Small intestine (tissue), 7 donors: ENCODE measurements around the gene USP4. TPM values are rescaled to one million over a fixed set of nuclear protein-coding genes. Genes with fewer than 3 reads are reported as not detected.

Experiments
- DNase-seq, 2 donors: peaks; one replicate each; pipeline versions ENCODE4 v3.0.0 to v3.0.0-alpha.2; 2013
- FAIRE-seq: peaks from 2 replicates; lab custom pipeline; 2012; peaks lifted over from hg19 to GRCh38; lab: Jason Lieb, UNC
- H3K27ac ChIP-seq, 3 donors: one replicate each; pipeline ENCODE4 v1.5.1; 2013; ENCODE audit warnings: low read length in 2 of 3, mild to moderate bottlenecking in 2 of 3, control low read depth in 1 of 3, inconsistent platforms in 1 of 3, low read depth in 1 of 3, moderate library complexity in 1 of 3
- H3K27me3 ChIP-seq, 3 donors: one replicate each; pipeline ENCODE4 v1.6.1; 2013; ENCODE audit warnings: low read length in 3 of 3, inconsistent platforms in 1 of 3; ENCODE audit not compliant: control insufficient read depth in 3 of 3, insufficient read depth in 3 of 3
- H3K36me3 ChIP-seq, 3 donors: one replicate each; pipeline ENCODE4 v1.6.1; 2013; ENCODE audit warnings: low read length in 3 of 3, inconsistent platforms in 1 of 3, low read depth in 1 of 3, mild to moderate bottlenecking in 1 of 3, moderate library complexity in 1 of 3; ENCODE audit not compliant: control insufficient read depth in 3 of 3, insufficient read depth in 2 of 3
- H3K4me1 ChIP-seq, 3 donors: one replicate each; pipeline ENCODE4 v1.6.1; 2013; ENCODE audit warnings: low read length in 2 of 3, inconsistent platforms in 1 of 3, low read depth in 1 of 3, mild to moderate bottlenecking in 1 of 3, moderate library complexity in 1 of 3; ENCODE audit not compliant: control insufficient read depth in 3 of 3, insufficient read depth in 2 of 3
- H3K4me3 ChIP-seq, 3 donors: one replicate each; pipeline ENCODE4 v1.5.1; 2013; ENCODE audit warnings: low read length in 3 of 3, control low read depth in 1 of 3, inconsistent platforms in 1 of 3, low read depth in 1 of 3, mild to moderate bottlenecking in 1 of 3, moderate library complexity in 1 of 3
- H3K9me3 ChIP-seq, 2 donors: one replicate each; pipeline ENCODE4 v1.6.1; 2013; ENCODE audit warnings: low read depth in 1 of 2, low read length in 1 of 2; ENCODE audit not compliant: control insufficient read depth in 2 of 2, insufficient read depth in 1 of 2
- WGBS, 3 donors: extraction: QIAGEN DNeasy Blood & Tissue Kit; methylation state at CpG; one replicate each; pipeline ENCODE4 v1.1.7; 2013; 5-methylcytosine and 5-hydroxymethylcytosine counted together
- polyA plus RNA-seq, 4 donors: library from polyadenylated mRNA; stranded (reverse) in 3 of 4; unstranded in 1 of 4; fragments of 200-250 nt in 3 of 4; fragments of 120-200 nt in 1 of 4; gene quantifications; one replicate each; pipeline versions ENCODE4 v1.2.1 to v1.2.3, GENCODE V29; 2013
- donor health status: healthy with polysubstance abuse.
- donor health status: control.
- donor health status: control.
- donor health status: Bipolar disorder and iron deficiency.
- donor health status: healthy.

USP4 gene
- polyA plus RNA-seq, 4 donors: 21.3 to 44.8 (median 24.8) TPM

DNA sequence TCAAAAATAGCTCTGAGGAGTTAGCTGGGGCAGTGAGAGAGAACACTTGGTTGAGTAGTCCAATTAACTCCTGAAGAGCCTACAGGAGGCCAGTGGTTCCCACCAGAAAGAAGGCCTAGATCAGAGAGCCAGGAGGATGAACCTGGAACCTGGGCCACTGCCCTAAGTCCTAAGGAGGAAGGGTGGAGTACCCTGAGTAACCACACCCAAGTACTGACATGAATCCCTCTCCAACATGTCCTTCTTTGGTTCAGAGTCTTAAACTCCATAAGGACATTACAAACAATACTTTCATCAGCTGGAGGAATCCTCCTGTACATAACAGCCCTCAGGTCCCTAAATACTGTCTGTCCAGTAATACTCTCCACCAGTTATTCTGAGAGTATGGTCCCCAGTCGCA is 37.2 kb downstream of the USP4 start:
- no peaks in the 10 kb centered on the region for H3K27me3 ChIP-seq
- peaks cover 14 to 83% (median 32%) of the 10 kb centered on the region in 3 donors for H3K36me3 ChIP-seq
- peak in 1 of 2 donors; percentile 9 for DNase-seq
- no peaks in the 10 kb centered on the region for H3K4me1 ChIP-seq
- H3K27ac ChIP-seq: no peak overlapping the region
- FAIRE-seq: no peak
- 80 to 96% (median 92%) methylated on average over 1 of the region's 1 CpG for WGBS, 3 donors
- no peak overlapping the region for H3K4me3 ChIP-seq
- H3K9me3 ChIP-seq: no peaks in the 10 kb centered on the region

DNA sequence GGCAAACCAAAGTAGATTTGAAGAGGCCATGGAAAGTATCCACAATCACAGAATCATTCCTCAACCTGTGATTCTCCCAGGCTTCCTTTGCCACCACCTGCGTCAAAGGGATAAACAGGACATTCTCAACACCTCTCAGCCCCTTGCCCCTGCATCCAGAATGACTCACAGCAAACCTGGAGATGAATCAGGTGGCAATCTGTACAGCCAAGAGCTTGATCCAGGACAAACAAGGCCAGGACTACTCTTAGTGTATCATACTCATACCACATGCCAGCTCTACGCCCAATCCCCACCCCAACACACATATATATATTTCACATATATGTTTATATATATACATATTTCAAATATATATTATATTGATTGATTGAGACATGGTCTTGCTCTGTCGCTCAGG is 39.3 kb downstream of the USP4 start:
- Histone ChIP-seq H3K27me3 (no peaks in the 10 kb centered on the region), H3K4me1 (no peaks in the 10 kb centered on the region), H3K9me3 (no peaks in the 10 kb centered on the region), H3K36me3 (peaks cover 12 to 80% (median 26%) of the 10 kb centered on the region in 3 donors), H3K4me3 (no peak overlapping the region), H3K27ac (no peak overlapping the region)
- 97% methylated on average over 3 of the region's 3 CpGs for WGBS, 3 donors
- no peak for DNase-seq
- no peak for FAIRE-seq

DNA sequence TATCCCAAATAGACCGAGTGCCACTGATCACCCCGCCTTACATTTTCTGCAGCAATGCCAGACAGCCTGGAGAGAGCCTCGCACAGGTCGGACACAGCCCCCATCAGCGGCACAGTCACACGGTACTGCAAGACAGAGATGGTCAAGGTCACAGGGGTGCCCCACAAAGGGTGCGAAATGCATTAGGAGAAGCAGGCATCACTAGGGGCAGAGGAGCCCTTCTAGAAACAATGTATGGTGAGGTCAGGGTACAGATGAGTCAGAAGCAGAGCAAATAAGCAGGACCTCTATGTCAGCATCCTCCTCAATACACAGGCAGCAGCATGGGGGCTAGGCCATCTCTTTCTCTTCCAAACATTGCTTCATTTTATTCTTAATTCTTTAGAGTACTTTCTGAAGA is 41.3 kb downstream of the USP4 start:
- Histone ChIP-seq H3K36me3 (peaks cover 14 to 81% (median 25%) of the 10 kb centered on the region in 3 donors), H3K4me3 (no peak overlapping the region)
- FAIRE-seq: no peak

DNA sequence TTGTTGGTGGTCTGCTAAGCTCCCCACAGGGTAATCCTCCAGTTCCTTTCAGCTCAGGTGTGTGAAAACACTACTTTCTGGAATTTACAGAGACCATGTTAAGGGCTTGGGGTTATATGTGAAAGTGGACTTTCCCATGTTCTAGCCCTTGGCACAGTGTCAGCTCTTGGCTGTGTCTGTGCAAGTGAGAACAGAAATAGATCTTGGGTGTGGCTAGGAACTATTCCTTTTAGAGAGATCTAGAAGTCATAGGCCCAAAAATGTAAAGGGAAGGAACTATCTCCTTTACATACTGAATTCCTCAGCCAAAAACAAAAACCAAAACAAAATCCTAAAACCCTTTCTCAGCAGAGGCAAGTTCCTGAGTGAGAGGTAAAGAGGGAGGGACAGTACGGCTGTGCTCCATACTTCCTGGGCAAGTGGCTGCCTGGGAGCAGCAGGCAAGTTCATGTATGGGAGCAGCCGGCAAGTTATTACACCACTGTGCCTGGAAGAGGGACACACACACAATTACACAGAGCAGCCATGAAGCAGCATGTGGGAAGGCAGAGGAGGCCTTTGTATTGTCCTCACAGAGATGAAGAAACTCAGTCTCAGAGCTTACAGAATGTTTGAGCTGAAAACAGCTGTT is 43.0 kb downstream of the USP4 start:
- Histone ChIP-seq H3K4me3 (no peak overlapping the region), H3K27ac (peak overlapping the region in 1 of 3 donors; percentile 36), H3K36me3 (peaks cover 16 to 86% (median 17%) of the 10 kb centered on the region in 3 donors), H3K27me3 (no peaks in the 10 kb centered on the region), H3K9me3 (no peaks in the 10 kb centered on the region), H3K4me1 (no peaks in the 10 kb centered on the region)
- 64 to 97% (median 84%) methylated on average over 2 of the region's 2 CpGs for WGBS, 3 donors
- DNase-seq: no peak
- no peak for FAIRE-seq

More for the DNA sequence above, 41.3 kb downstream of the USP4 start:
- no peak for DNase-seq
- H3K27me3 ChIP-seq: no peaks in the 10 kb centered on the region
- H3K4me1 ChIP-seq: no peaks in the 10 kb centered on the region
- no peaks in the 10 kb centered on the region for H3K9me3 ChIP-seq
- WGBS, 3 donors: 92 to 97% (median 94%) methylated on average over 7 of the region's 7 CpGs
- H3K27ac ChIP-seq: no peak overlapping the region

DNA sequence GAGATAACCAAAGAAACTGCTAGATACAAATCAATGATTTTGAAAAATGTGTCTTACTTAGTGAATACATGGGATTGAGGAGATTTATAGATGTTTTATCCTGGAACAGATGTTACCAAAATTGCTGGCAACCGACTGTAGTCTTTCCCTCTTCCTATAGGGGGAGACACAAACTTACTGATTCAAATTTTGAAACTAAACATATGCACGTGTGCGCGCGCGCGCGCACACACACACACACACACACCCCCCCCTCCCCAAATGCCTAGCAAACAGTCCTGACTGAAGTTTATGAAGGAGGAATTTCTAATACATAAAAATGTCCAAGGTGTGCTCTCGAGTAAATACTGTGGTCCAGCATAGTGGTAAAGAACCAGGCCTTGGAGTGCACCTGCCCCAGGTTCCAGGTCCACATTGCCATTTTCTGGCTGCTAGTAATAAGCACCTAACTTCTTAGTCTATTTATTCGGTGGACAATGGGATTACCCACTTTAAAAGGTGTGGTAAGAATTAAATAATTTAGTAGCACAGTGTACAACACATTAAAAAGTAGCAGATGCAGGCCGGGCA is 44.3 kb downstream of the USP4 start:
- peaks cover 12 to 89% (median 16%) of the 10 kb centered on the region in 3 donors for H3K36me3 ChIP-seq
- H3K4me1 ChIP-seq: no peaks in the 10 kb centered on the region
- 81 to 91% (median 87%) methylated on average over 11 of the region's 11 CpGs for whole genome bisulfite sequencing, 3 donors
- peak in 1 of 2 donors; percentile 26 for DNase-seq
- H3K4me3 ChIP-seq: no peak overlapping the region
- no peaks in the 10 kb centered on the region for H3K27me3 ChIP-seq
- no peak overlapping the region for H3K27ac ChIP-seq
- no peaks in the 10 kb centered on the region for H3K9me3 ChIP-seq
- FAIRE-seq: no peak

DNA sequence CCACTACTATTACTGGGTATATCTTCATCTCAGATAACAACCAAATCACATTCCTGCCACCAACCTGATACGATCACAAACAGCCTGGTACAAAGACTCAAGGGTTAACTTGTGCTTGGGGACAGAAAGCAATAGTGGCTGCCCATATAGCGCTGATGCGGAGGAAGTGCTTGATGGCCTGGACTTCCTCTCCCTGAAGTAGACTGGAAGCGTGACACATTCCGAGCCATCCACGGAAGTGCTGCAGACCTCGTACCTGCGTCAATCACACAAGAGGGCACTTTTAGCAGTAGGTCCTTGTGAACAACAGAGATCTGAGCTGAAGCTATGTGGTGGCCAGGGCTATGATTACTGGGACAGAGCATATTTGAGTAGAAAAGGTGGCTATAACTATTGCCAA is 45.5 kb downstream of the USP4 start:
- H3K36me3 ChIP-seq: peaks cover 9 to 89% (median 15%) of the 10 kb centered on the region in 3 donors
- 88 to 95% (median 92%) methylated on average over 8 of the region's 8 CpGs for WGBS, 3 donors

DNA sequence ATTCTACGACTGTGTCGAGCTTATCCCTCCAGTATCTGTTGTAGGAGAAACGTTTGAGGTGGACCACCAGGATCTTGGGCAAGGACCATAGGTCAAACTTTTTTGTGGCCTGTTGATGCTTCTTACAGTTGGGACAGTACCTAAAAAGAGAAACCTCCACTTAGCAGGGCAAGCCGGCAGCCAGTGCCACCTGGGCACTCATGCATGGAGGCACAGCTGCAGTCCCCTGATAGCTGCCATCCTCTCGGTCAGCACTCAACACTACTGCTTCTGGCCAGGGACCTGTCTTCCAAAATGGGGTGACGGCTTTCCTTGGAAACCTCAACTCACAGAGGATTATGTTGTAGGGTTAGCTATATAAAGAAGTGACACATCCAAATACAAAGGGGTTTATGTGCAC is 55.9 kb downstream of the USP4 start:
- WGBS, 3 donors: 92 to 96% (median 94%) methylated on average over 6 of the region's 6 CpGs
- FAIRE-seq: no peak

More for the DNA sequence above, 45.5 kb downstream of the USP4 start:
- no peak for DNase-seq
- Histone ChIP-seq H3K27ac (no peak overlapping the region), H3K4me1 (no peaks in the 10 kb centered on the region), H3K27me3 (no peaks in the 10 kb centered on the region), H3K9me3 (no peaks in the 10 kb centered on the region), H3K4me3 (no peak overlapping the region)
- FAIRE-seq: no peak

DNA sequence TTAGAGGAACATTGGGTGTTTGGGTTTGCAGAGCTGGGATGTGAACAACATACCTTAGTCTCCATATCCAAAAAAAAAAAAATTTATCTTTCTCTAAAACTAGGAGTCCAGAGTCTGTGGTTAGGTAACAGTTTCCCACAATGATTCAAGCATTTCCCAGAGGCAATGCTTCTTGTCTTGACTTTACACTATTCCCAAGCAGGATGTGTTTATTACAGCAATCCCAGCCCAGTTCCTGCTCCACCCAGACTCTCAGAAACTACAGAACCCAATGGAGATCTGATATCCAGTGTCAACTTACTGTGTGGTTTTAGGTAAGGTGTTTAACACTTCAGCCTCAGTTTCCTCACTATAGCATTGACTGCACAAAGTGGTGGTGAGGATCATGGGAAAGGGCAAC is 60.5 kb downstream of the USP4 start:
- H3K4me1 ChIP-seq: peaks cover 2 to 30% (median 8%) of the 10 kb centered on the region in 3 donors
- FAIRE-seq (no peak), DNase-seq (peak; percentile 42)
- no peaks in the 10 kb centered on the region for H3K9me3 ChIP-seq
- H3K36me3 ChIP-seq: peaks cover 13 to 42% (median 20%) of the 10 kb centered on the region in 3 donors
- no peaks in the 10 kb centered on the region for H3K27me3 ChIP-seq
- H3K4me3 ChIP-seq: no peak overlapping the region
- peak overlapping the region in 2 of 3 donors; percentile 64 to 70 for H3K27ac ChIP-seq

More for the DNA sequence above, 55.9 kb downstream of the USP4 start:
- no peak overlapping the region for H3K27ac ChIP-seq
- H3K4me3 ChIP-seq: no peak overlapping the region
- H3K27me3 ChIP-seq: no peaks in the 10 kb centered on the region
- H3K9me3 ChIP-seq: no peaks in the 10 kb centered on the region
- peaks cover 40 to 74% (median 47%) of the 10 kb centered on the region in 3 donors for H3K36me3 ChIP-seq
- no peak for DNase-seq
- peaks cover 0 to 6% (median 0%) of the 10 kb centered on the region in 3 donors for H3K4me1 ChIP-seq
